CD4-positive, alpha-beta memory T cell (primary cell): ENCODE results near the gene BOD1L2. TPM values are rescaled to one million over a fixed set of nuclear protein-coding genes. Genes with fewer than 3 reads are reported as not detected.
A peak's percentile ranks its signal among the peaks of the same experiment; 100 is the strongest.

Source experiments
- CTCF ChIA-PET: fragments of 350-600 bp; sonication (Branson Sonifier 250); formaldehyde crosslinking; loops from one replicate; lab custom pipeline; 2021; ENCODE audit warnings: inconsistent platforms; ENCODE audit not compliant: partially characterized antibody; lab: Charles Lee
- POLR2A ChIA-PET: fragments of 350-600 bp; sonication (Branson Sonifier 250); formaldehyde crosslinking; loops from one replicate; lab custom pipeline; 2021; ENCODE audit not compliant: partially characterized antibody; lab: Charles Lee
- DNase-seq, 5 donors: peaks; one replicate each; pipeline versions ENCODE4 v3.0.0 to v3.0.0-alpha.2; 2020 to 2022; ENCODE audit warnings: mixed read lengths in 1 of 5
- H3K27ac ChIP-seq: one replicate; pipeline ENCODE4 v1.7.0; 2013; ENCODE audit warnings: low read depth, low read length
- H3K27me3 ChIP-seq: 2 replicates; pipeline ENCODE4 v1.7.0; 2013; ENCODE audit warnings: mild to moderate bottlenecking, low read length, moderate library complexity; ENCODE audit not compliant: insufficient read depth
- H3K36me3 ChIP-seq: 2 replicates; pipeline ENCODE4 v1.7.0; 2013; ENCODE audit warnings: mild to moderate bottlenecking, low read length, moderate library complexity; ENCODE audit not compliant: insufficient read depth
- H3K4me1 ChIP-seq: 2 replicates; pipeline ENCODE4 v1.7.0; 2013; ENCODE audit warnings: mild to moderate bottlenecking, low read length, moderate library complexity; ENCODE audit not compliant: insufficient read depth
- H3K4me3 ChIP-seq, 2 donors: one replicate each; pipeline ENCODE4 v1.7.0; 2013; ENCODE audit warnings: low read length in 2 of 2, mild to moderate bottlenecking in 1 of 2
- H3K9me3 ChIP-seq, 2 donors: one replicate each; pipeline ENCODE4 v1.7.0; 2013; ENCODE audit warnings: low read length in 2 of 2, control low read depth in 1 of 2; ENCODE audit not compliant: control insufficient read depth in 1 of 2
- H3K27ac Mint-ChIP-seq, 7 donors: one replicate each; pipeline ENCODE4 v1.8.0; 2020 to 2021; ENCODE audit warnings: mixed read lengths in 7 of 7, mild to moderate bottlenecking in 6 of 7, inconsistent platforms in 3 of 7, moderate library complexity in 3 of 7
- H3K27me3 Mint-ChIP-seq, 2 donors: one replicate each; pipeline ENCODE4 v1.8.0; 2020 to 2021; ENCODE audit warnings: mixed read lengths in 2 of 2
- H3K36me3 Mint-ChIP-seq, 2 donors: one replicate each; pipeline ENCODE4 v1.8.0; 2020 to 2021; ENCODE audit warnings: mixed read lengths in 2 of 2, inconsistent platforms in 1 of 2, mild to moderate bottlenecking in 1 of 2
- H3K4me1 Mint-ChIP-seq, 4 donors: one replicate each; pipeline ENCODE4 v1.8.0; 2020 to 2021; ENCODE audit warnings: mixed read lengths in 4 of 4, mild to moderate bottlenecking in 1 of 4
- H3K4me3 Mint-ChIP-seq, 8 donors: one replicate each; pipeline ENCODE4 v1.8.0; 2020 to 2021; ENCODE audit warnings: mixed read lengths in 8 of 8, mild to moderate bottlenecking in 7 of 8, moderate library complexity in 6 of 8, inconsistent platforms in 3 of 8
- H3K9me3 Mint-ChIP-seq, 8 donors: one replicate each; pipeline ENCODE4 v1.8.0; 2020 to 2021; ENCODE audit warnings: mixed read lengths in 8 of 8, mild to moderate bottlenecking in 5 of 8, inconsistent platforms in 3 of 8, moderate library complexity in 1 of 8
- intact Hi-C: fragments of 100-400 bp; cut with micrococcal nuclease; formaldehyde crosslinking; loops from one replicate; pipeline ENCODE4 v1.15.1; 2023
- polyA plus RNA-seq, 2 donors: library from polyadenylated mRNA; unstranded; fragments of 300-500 nt; fragmentation: Illumina TruSeq; gene quantifications; one replicate each; pipeline ENCODE4 v1.2.3, GENCODE V29; 2021
- total RNA-seq, 2 experiments: library from RNA; stranded (reverse); gene quantifications; one replicate each; pipeline ENCODE4 v1.2.3, GENCODE V29; 2021

Gene BOD1L2
- total and polyA plus RNA-seq, 4 experiments from 2014 or later: not detected

- Mint-ChIP-seq H3K27me3 (peaks cover 15 to 18% of the 10 kb centered on the region in 2 donors), H3K4me1 (peaks cover 0 to 1% (median under 1%) of the 10 kb centered on the region in 4 donors), H3K27ac (no peak overlapping the region), H3K4me3 (no peak overlapping the region), H3K36me3 (no peaks in the 10 kb centered on the region), H3K9me3 (no peaks in the 10 kb centered on the region)
- no peak for DNase-seq
- ChIA-PET CTCF (no interaction called here), POLR2A (no interaction called here)
- no peak overlapping the region for H3K4me3 ChIP-seq
- intact Hi-C loops: no loop called here
- no peaks in the 10 kb centered on the region for H3K9me3 ChIP-seq
- H3K4me1 ChIP-seq: no peaks in the 10 kb centered on the region
- no peak overlapping the region for H3K27ac ChIP-seq
- no peaks in the 10 kb centered on the region for H3K27me3 ChIP-seq
- H3K36me3 ChIP-seq: no peaks in the 10 kb centered on the region
These were observed 23.9 kb upstream of the BOD1L2 start for GRCh38 chr18:57122936-57123510.

- H3K9me3 ChIP-seq: no peaks in the 10 kb centered on the region
- H3K4me1 ChIP-seq: no peaks in the 10 kb centered on the region
- ChIA-PET POLR2A (no interaction called here), CTCF (no interaction called here)
- H3K4me3 ChIP-seq: no peak overlapping the region
- DNase-seq: no peak
- Mint-ChIP-seq H3K27me3 (peaks cover 13 to 25% of the 10 kb centered on the region in 2 donors), H3K36me3 (no peaks in the 10 kb centered on the region), H3K9me3 (peaks cover 0 to 3% (median 0%) of the 10 kb centered on the region in 8 donors), H3K27ac (no peak overlapping the region), H3K4me1 (peaks cover 0 to 1% (median under 1%) of the 10 kb centered on the region in 4 donors), H3K4me3 (no peak overlapping the region)
- no peak overlapping the region for H3K27ac ChIP-seq
- no peaks in the 10 kb centered on the region for H3K36me3 ChIP-seq
- intact Hi-C loops: no loop called here
- H3K27me3 ChIP-seq: no peaks in the 10 kb centered on the region
These were observed 21.3 kb upstream of the BOD1L2 start for GRCh38 chr18:57125627-57126026.

- POLR2A ChIA-PET: no interaction called here
- H3K27ac Mint-ChIP-seq: no peak overlapping the region
These were observed 18.5 kb upstream of the BOD1L2 start for GRCh38 chr18:57128220-57128932.

GRCh38 chr18:57131101-57131500 lies 15.8 kb upstream of the BOD1L2 start:
- no peaks in the 10 kb centered on the region for H3K36me3 Mint-ChIP-seq
- DNase-seq: no peak
- Histone ChIP-seq H3K27ac (no peak overlapping the region), H3K4me1 (no peaks in the 10 kb centered on the region), H3K27me3 (no peaks in the 10 kb centered on the region), H3K9me3 (no peaks in the 10 kb centered on the region), H3K4me3 (no peak overlapping the region), H3K36me3 (no peaks in the 10 kb centered on the region)
- intact Hi-C loops: no loop called here
- H3K27ac Mint-ChIP-seq: no peak overlapping the region
- CTCF ChIA-PET: no interaction called here
- peaks cover 0 to 3% (median 0%) of the 10 kb centered on the region in 8 donors for H3K9me3 Mint-ChIP-seq
- no peak overlapping the region for H3K4me3 Mint-ChIP-seq
- POLR2A ChIA-PET: no interaction called here
- no peaks in the 10 kb centered on the region for H3K4me1 Mint-ChIP-seq
- H3K27me3 Mint-ChIP-seq: peaks cover 7 to 17% of the 10 kb centered on the region in 2 donors

More at GRCh38 chr18:57128220-57128932, 18.5 kb upstream of the BOD1L2 start:
- intact Hi-C loops: no loop called here
- no peaks in the 10 kb centered on the region for H3K36me3 Mint-ChIP-seq
- H3K4me3 Mint-ChIP-seq: no peak overlapping the region
- Histone ChIP-seq H3K4me3 (no peak overlapping the region), H3K27me3 (no peaks in the 10 kb centered on the region), H3K27ac (no peak overlapping the region), H3K9me3 (no peaks in the 10 kb centered on the region), H3K4me1 (no peaks in the 10 kb centered on the region), H3K36me3 (no peaks in the 10 kb centered on the region)
- no peak for DNase-seq
- no peaks in the 10 kb centered on the region for H3K4me1 Mint-ChIP-seq
- CTCF ChIA-PET: no interaction called here
- H3K27me3 Mint-ChIP-seq: peaks cover 3 to 23% of the 10 kb centered on the region in 2 donors
- H3K9me3 Mint-ChIP-seq: peaks cover 0 to 3% (median 0%) of the 10 kb centered on the region in 8 donors

- no peak for DNase-seq
- Histone ChIP-seq H3K4me1 (no peaks in the 10 kb centered on the region), H3K4me3 (no peak overlapping the region), H3K36me3 (no peaks in the 10 kb centered on the region), H3K9me3 (no peaks in the 10 kb centered on the region), H3K27me3 (no peaks in the 10 kb centered on the region), H3K27ac (no peak overlapping the region)
- H3K27me3 Mint-ChIP-seq: peaks cover 7 to 17% of the 10 kb centered on the region in 2 donors
- no peaks in the 10 kb centered on the region for H3K4me1 Mint-ChIP-seq
- intact Hi-C loops: no loop called here
- ChIA-PET CTCF (no interaction called here), POLR2A (no interaction called here)
- H3K4me3 Mint-ChIP-seq: no peak overlapping the region
- peaks cover 0 to 3% (median 0%) of the 10 kb centered on the region in 8 donors for H3K9me3 Mint-ChIP-seq
- H3K27ac Mint-ChIP-seq: no peak overlapping the region
- no peaks in the 10 kb centered on the region for H3K36me3 Mint-ChIP-seq
These were observed 15.1 kb upstream of the BOD1L2 start for GRCh38 chr18:57131782-57132181.

- H3K27me3 Mint-ChIP-seq: peaks cover 5% of the 10 kb centered on the region in 2 donors
- CTCF ChIA-PET: no interaction called here
These were observed 12.2 kb upstream of the BOD1L2 start for GRCh38 chr18:57134618-57135135.

GRCh38 chr18:57135699-57136098 lies 11.2 kb upstream of the BOD1L2 start:
- ChIA-PET POLR2A (no interaction called here), CTCF (no interaction called here)
- intact Hi-C loops: no loop called here
- Mint-ChIP-seq H3K4me1 (no peaks in the 10 kb centered on the region), H3K4me3 (no peak overlapping the region), H3K27me3 (peaks cover 5 to 7% of the 10 kb centered on the region in 2 donors), H3K36me3 (no peaks in the 10 kb centered on the region), H3K9me3 (no peaks in the 10 kb centered on the region), H3K27ac (no peak overlapping the region)
- H3K27me3 ChIP-seq: no peaks in the 10 kb centered on the region
- DNase-seq: no peak
- no peak overlapping the region for H3K4me3 ChIP-seq
- no peak overlapping the region for H3K27ac ChIP-seq
- no peaks in the 10 kb centered on the region for H3K36me3 ChIP-seq
- H3K4me1 ChIP-seq: no peaks in the 10 kb centered on the region
- H3K9me3 ChIP-seq: no peaks in the 10 kb centered on the region

More at GRCh38 chr18:57134618-57135135, 12.2 kb upstream of the BOD1L2 start:
- no peak for DNase-seq
- no peaks in the 10 kb centered on the region for H3K9me3 ChIP-seq
- Mint-ChIP-seq H3K4me1 (no peaks in the 10 kb centered on the region), H3K27ac (no peak overlapping the region), H3K36me3 (no peaks in the 10 kb centered on the region), H3K4me3 (peak overlapping the region in 1 of 8 donors; percentile 58), H3K9me3 (no peaks in the 10 kb centered on the region)
- H3K4me3 ChIP-seq: no peak overlapping the region
- H3K36me3 ChIP-seq: no peaks in the 10 kb centered on the region
- H3K27me3 ChIP-seq: no peaks in the 10 kb centered on the region
- no peaks in the 10 kb centered on the region for H3K4me1 ChIP-seq
- intact Hi-C loops: no loop called here
- POLR2A ChIA-PET: no interaction called here
- H3K27ac ChIP-seq: no peak overlapping the region
